ENCODE results near the gene IFI44L. TPM values are rescaled to one million over a fixed set of nuclear protein-coding genes. Genes with fewer than 3 reads are reported as not detected.

Gene IFI44L
- total RNA-seq, 4 donors from 2014 or later, result 0.84 to 3.4 (median 2.3) TPM

DNA sequence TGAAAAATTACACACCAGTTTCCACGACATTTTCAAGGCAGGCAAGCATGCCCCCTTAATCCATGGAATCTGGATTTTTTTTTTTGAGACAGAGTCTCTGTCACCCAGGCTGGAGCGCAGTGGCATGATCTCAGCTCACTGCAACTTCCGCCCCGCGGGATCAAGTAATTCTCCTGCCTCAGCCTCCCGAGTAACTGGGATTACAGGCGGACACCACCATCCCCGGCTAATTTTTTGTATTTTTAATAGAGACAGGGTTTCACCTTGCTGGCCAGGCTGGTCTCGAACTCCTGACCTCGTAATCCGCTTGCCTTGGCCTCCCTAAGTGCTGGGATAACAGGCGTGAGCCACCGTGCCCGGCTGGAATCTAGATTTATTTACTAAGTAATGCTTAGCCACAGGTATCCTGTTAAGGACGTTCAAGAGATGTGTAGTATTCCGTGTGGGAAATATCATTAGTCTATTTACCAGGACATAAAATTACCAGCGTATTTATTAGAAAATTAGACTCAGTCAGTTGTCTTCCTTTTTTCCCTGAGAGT, 31.8 kb downstream of the IFI44L start:
- intact Hi-C loops (cut with DNase I; ENCODE audit: low total_unique reads), result no loop called here
- 89% methylated on average over 17 of the region's 17 CpGs for WGBS, 2 donors
- no peak overlapping the region for H3K4me3 ChIP-seq (ENCODE audit: low read depth, poor library complexity, severe bottlenecking)
- no peak for TF ChIP-seq POLR2A (IDR thresholded peaks at IDR 0.05)
- TF ChIP-seq, protein P1, sequence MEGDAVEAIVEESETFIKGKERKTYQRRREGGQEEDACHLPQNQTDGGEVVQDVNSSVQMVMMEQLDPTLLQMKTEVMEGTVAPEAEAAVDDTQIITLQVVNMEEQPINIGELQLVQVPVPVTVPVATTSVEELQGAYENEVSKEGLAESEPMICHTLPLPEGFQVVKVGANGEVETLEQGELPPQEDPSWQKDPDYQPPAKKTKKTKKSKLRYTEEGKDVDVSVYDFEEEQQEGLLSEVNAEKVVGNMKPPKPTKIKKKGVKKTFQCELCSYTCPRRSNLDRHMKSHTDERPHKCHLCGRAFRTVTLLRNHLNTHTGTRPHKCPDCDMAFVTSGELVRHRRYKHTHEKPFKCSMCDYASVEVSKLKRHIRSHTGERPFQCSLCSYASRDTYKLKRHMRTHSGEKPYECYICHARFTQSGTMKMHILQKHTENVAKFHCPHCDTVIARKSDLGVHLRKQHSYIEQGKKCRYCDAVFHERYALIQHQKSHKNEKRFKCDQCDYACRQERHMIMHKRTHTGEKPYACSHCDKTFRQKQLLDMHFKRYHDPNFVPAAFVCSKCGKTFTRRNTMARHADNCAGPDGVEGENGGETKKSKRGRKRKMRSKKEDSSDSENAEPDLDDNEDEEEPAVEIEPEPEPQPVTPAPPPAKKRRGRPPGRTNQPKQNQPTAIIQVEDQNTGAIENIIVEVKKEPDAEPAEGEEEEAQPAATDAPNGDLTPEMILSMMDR (IDR thresholded peaks at IDR 0.05), result no peak
- no peak for DNase-seq (ENCODE audit: low spot score in 2 of 2)

DNA sequence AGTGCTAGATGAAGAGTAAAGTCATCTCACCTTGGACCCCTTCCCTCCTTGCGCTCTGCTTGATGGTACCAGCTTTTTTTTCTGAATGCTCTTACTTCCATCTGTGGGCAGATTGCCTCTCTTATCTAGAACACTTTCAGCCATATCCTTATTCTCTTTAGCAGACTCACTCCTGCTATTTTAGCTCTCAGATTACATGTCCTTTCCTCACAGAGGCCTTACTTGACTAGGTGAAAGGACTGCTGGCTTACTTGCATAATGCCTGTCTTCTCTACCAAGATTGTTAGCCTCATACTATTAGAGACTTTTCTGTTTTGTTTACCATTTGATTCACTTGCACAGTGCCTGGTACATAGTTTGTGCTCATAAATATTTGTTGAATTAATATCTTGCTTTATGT, 38.7 kb downstream of the IFI44L start:
- no peak for TF ChIP-seq POLR2A (IDR thresholded peaks at IDR 0.05)
- TF ChIP-seq, protein P1 (IDR thresholded peaks at IDR 0.05), result no peak
- WGBS, 2 donors, result 93 to 100% methylated on average over 1 of the region's 1 CpG
- H3K4me3 ChIP-seq (ENCODE audit: low read depth, poor library complexity, severe bottlenecking), result no peak overlapping the region
- no peak for DNase-seq (ENCODE audit: low spot score in 2 of 2)
- intact Hi-C loops (cut with DNase I; ENCODE audit: low total_unique reads), result no loop called here

DNA sequence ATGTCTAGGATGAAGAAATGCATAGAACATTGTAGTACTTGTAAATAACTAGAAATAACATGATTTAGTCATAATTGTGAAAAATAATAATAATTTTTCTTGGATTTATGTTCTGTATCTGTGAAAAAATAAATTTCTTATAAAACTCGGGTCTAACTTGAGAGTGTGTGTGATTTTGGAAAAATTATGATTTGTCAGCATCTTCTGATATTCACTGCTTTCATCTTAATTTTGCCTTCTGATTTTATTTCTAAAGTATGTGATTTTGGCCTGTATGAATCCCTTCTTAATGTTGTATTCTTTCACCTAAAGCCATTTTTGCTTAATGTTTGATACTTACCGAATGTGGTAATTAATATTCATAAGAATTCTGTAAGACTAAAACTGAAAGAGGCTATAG, 43.7 kb downstream of the IFI44L start:
- DNase-seq (ENCODE audit: low spot score in 2 of 2), result no peak
- WGBS, 2 donors, result 91 to 93% methylated on average over 2 of the region's 2 CpGs
- no peak for TF ChIP-seq POLR2A (IDR thresholded peaks at IDR 0.05)
- TF ChIP-seq, protein P1 (IDR thresholded peaks at IDR 0.05), result no peak
- H3K4me3 ChIP-seq (ENCODE audit: low read depth, poor library complexity, severe bottlenecking), result no peak overlapping the region
- intact Hi-C loops (cut with DNase I; ENCODE audit: low total_unique reads), result no loop called here

DNA sequence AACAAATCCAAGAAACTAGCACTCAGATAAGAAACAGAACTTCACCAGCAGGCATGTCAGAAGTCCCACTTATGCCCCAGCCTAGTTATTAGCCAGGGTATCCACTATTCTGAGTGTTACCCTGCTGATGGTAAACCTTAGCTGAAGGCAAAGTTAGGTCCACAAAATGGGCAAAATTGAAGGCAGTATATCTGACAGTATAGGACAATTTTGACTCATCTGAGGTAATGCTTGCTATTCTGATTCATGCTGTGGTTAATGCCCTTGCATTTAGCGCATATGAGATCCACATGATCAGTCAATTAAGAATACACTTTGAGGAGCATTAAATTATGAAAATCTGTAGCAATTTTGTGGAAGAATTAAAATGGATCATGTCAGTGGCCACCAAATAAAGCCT, 44.5 kb downstream of the IFI44L start:
- intact Hi-C loops (cut with DNase I; ENCODE audit: low total_unique reads), result no loop called here
- no peak overlapping the region for H3K4me3 ChIP-seq (ENCODE audit: low read depth, poor library complexity, severe bottlenecking)
- 95 to 98% methylated on average over 1 of the region's 1 CpG for WGBS, 2 donors
- TF ChIP-seq, protein P1 (IDR thresholded peaks at IDR 0.05), result no peak
- TF ChIP-seq POLR2A (IDR thresholded peaks at IDR 0.05), result no peak
- DNase-seq (ENCODE audit: low spot score in 2 of 2), result no peak

DNA sequence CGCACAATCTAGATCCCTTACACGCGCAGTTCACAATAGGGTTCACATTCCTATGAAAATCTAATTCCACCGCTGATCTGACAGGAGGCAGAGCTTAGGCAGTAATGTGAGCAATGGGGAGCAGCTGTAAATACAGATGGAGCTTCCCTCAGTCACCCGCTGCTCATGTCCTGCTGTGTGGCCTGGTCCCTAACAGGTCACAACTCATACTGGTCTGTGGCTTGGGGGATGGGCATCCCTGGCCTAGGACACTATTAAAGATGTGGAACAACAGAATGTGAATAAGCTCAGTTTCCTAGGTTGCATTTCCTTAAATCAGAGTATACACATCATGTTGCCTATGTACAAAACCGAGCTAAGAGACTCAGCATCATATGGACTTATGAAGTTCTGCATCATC, 45.6 kb downstream of the IFI44L start:
- intact Hi-C loops (cut with DNase I; ENCODE audit: low total_unique reads), result no loop called here

More for the DNA sequence above, 45.6 kb downstream of the IFI44L start:
- WGBS, 2 donors, result 94 to 95% methylated on average over 6 of the region's 6 CpGs
- TF ChIP-seq, protein P1 (IDR thresholded peaks at IDR 0.05), result no peak
- no peak for TF ChIP-seq POLR2A (IDR thresholded peaks at IDR 0.05)
- DNase-seq (ENCODE audit: low spot score in 2 of 2), result no peak
- H3K4me3 ChIP-seq (ENCODE audit: low read depth, poor library complexity, severe bottlenecking), result no peak overlapping the region
